Activated T-helper 1 cell treated with Interleukin-2 at 50 U/mL for 16 hours (primary cell): ENCODE results near the gene RBFOX2.

Source experiments
- DNase-seq: peaks from one replicate; pipeline ENCODE4 v3.0.0-alpha.2; 2020; ENCODE audit warnings: low read depth

Gene RBFOX2

GRCh38 chr22:35972559-35972958 is 56.1 kb downstream of the RBFOX2 start:
- no peak for DNase-seq

GRCh38 chr22:35971456-35972119 is 57.0 kb downstream of the RBFOX2 start:
- DNase-seq, result no peak

DNA sequence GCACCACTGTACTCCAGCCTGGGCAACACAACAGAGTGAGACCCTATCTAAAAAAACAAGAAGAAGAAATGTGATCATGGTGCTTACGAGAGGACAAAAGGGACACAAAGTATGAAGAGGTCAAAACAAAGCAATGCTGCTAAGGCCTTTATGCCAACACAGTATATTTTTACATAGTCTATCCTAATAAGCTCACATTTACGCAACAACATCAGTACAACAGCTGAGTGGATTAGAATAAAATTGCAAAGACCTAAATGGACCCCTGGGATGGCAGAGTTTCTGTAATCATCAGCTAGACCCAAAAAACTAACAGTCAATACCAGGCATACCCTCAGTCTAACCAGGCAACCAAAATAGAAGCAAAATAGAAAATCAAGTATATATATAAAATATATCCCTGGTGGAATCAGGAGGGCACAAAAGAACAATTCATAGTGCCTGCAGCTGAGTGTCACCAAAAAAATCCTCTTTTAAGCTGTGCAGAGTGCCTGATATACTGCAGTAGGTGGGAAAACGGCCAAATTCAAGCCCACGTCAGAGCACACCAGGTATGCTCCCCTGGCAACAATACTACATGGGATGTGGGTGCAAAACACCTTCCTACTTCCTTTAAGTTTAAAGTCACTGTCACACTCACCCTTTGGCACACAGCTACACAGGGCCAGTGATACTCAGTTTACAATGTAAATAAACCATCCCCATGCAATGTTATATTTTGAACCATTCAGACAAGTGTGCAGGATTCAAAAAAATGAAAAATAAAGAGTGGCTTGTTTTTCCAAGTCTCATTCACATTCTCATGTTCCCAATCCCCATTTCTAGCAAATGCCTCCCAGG is 57.8 kb downstream of the RBFOX2 start:
- no peak for DNase-seq

GRCh38 chr22:35967046-35967397 is 61.6 kb downstream of the RBFOX2 start:
- DNase-seq, result no peak

DNA sequence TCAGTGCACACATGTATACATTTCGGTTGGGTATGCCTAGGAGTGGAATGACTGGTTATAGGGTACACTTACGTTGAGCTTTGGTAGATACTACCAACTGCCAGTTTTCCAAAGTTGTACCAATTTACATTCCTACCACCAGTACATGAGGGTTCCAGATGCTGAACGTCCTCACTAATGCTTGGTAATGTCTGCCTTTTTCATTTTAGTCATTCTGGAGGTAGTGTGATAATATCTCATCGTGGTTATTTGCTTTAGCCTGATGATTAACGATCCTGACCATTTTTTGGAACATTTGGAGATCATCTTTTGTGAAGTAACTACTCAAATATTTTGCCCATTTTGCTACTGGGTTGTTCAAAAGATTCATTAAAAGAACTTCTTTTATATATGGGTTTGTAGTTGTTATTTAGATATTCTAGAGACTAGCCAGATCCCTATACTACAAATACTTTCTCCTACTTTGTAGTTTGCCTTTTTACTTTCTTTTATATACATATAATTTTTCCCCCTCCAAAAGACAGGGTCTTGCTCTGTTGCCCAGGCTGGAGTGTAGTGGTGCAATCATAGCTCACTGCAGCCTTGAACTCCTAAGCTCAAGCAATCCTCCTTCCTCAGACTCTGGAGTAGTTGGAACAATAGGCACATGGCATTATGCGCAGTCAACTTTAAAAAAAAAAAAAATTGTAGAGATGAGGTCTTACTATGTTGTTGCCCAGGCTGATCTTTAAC is 62.1 kb downstream of the RBFOX2 start:
- DNase-seq, result no peak

- DNase-seq, result no peak
Measured at GRCh38 chr22:35963237-35963810, 65.3 kb downstream of the RBFOX2 start.

- no peak for DNase-seq
Measured at GRCh38 chr22:35961480-35962295, 66.9 kb downstream of the RBFOX2 start.

DNA sequence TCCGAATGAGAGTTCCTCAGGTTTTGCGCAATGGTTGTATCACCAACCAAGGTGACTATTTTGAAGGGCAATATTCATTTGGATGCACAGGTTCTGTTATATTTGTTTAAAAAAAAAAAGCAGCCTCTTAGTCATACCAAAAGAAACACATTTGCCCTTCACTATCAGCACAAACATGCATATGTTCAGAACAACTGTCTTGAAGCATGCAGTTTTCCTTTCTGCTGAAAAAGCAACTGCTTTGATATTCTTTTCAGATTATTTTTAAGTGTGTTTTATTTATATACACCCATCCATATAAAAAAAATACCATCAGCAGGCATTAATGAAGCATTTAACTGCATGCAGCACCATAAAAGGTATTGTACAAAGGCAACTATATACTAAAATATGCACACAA is 67.8 kb downstream of the RBFOX2 start:
- no peak for DNase-seq

- DNase-seq, result no peak
Measured at GRCh38 chr22:35959121-35959800, 69.4 kb downstream of the RBFOX2 start.

GRCh38 chr22:35958334-35958733 is 70.3 kb downstream of the RBFOX2 start:
- no peak for DNase-seq

- DNase-seq, result no peak
Measured at GRCh38 chr22:35957589-35957988, 71.0 kb downstream of the RBFOX2 start.

DNA sequence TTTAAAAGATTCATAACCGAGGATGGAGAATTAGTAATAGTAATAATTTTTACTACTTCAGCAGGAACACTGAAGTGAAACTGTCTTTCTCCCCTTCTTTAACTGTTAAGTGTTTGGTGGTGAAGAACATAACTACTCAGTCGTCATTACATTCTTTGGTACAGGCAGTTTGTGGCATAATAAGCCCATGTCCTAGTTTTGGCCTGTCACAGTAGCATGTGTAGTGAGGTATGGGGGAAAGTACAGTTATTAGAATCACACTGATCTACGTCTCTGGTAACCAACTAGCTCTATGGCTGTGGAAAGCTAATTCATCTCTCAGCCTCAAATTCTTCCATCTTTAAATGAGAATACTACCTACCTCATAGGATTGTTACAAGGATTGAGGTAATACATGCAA is 71.8 kb downstream of the RBFOX2 start:
- no peak for DNase-seq

- DNase-seq, result no peak
Measured at GRCh38 chr22:35955546-35955945, 73.1 kb downstream of the RBFOX2 start.

DNA sequence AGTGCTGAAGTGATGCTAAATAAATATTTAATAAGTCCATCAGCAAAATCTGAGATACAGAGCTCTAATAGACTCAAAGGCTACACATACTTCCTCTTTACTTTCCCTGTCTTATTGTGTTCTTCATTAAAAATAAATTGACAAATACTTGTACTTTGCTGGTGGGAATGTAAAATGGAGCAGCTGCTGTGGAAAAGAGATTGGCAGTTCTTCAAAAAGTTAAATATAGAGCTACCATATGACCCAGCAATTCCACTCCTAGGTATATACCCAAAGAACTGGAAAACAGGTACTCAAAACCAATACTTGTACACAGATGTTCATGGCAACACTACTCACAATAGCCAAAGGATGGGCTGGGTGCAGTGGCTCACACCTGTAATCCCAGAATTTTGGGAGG is 76.0 kb downstream of the RBFOX2 start:
- no peak for DNase-seq

GRCh38 chr22:35950262-35950661 is 78.4 kb downstream of the RBFOX2 start:
- DNase-seq, result no peak

DNA sequence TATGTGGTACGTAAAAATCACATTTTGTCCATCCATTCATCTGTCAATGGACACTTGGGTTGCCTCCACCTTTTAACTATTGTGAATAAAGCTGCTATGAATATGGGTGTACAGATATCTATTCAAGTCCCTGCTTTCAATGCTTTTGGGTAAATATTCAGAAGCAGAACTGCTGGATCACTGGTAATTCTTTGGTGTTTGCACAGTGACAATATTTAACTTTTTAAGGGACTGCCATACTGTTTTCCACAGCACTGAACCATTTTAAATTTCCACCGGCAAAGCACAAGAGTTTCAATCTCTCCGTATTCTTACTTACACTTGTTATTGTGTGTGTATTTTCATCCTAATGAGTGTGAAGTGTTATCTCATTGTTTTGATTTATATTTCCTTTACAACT is 79.4 kb downstream of the RBFOX2 start:
- no peak for DNase-seq

GRCh38 chr22:35947794-35948425 is 80.7 kb downstream of the RBFOX2 start:
- no peak for DNase-seq

GRCh38 chr22:35944458-35944857 is 84.2 kb downstream of the RBFOX2 start:
- DNase-seq, result no peak

DNA sequence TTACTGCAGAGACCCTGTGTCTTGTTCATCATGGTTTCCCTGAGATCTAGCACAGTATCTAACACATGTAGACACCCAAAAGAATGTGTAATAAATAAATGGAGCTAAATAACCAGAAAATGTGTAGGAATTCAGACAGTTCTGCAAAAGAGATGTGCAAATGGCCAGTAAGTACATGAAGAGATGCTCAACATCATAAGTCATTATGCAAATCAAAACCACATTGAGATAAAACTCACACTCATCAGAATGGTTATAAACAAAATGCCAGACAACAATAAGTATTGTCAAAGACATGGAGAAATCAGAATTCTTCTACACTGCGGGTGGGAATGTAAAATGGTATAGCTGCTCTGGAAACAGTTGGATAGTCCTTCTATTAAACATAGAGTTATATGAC is 88.5 kb downstream of the RBFOX2 start:
- no peak for DNase-seq

DNA sequence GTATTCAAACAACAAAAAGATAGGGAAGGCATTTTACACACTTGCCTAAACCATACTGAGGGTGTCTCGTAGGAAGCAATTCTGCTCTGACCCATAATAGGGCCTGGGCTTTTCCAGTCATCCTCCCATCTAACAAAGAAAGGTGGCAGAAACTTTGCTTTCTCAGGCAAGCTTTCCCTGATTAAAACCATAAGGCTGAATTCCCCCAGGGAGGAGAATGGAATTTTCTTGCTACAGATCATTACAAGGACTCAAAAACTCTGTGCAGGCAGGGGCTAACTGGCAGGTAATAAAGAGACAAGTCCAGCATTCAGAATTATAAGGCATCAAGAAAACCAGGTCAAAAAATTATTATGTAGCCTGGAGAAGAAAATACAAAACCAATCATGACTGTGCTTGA is 90.4 kb downstream of the RBFOX2 start:
- no peak for DNase-seq

DNA sequence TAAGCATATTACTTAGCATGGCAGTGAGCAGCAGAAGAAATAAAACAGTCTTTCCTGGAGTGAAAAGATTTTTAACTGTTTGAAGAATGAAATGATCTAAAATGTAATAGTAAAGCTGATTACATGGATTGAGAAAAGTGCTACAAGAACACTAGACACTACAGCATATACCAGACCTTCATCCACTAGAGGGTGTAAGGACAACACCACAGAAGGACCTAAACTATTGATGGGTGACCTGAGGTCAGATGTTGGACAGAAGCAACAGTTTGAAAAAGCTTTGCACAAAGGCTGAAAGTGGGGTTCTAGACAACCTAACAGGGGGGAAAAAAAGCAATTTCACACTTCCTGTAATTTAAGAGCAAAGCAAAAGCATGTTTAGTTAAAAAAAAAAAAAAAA is 97.7 kb downstream of the RBFOX2 start:
- no peak for DNase-seq
